HCT116 (cell line): ENCODE results near the gene PIK3R2. TPM values are rescaled to one million over a fixed set of nuclear protein-coding genes. Genes with fewer than 3 reads are reported as not detected.

ENCODE experiments used
- ATAC-seq: fragments of 200-7000 bp; cut with Tn5 transposase; 2 replicates; pipeline ENCODE4 v1.9.1; 2020; ENCODE audit warnings: mild to moderate bottlenecking, moderate library complexity
- BruUV-seq: library from RNA; stranded (reverse); fragments of 400-500 nt; replicated peaks from 2 replicates; lab custom pipeline; 2021; lab: Mats Ljungman, UMichigan
- CTCF ChIA-PET: fragments of 300-600 bp; sonication (Branson Sonifier 250); formaldehyde crosslinking; loops from one replicate; lab custom pipeline; 2021; ENCODE audit warnings: antibody characterized with exemption; lab: Charles Lee
- POLR2A ChIA-PET: fragments of 300-600, 350-600 bp; sonication (Branson Sonifier 250); formaldehyde crosslinking; loops from one replicate; lab custom pipeline; 2021; ENCODE audit warnings: antibody characterized with exemption; lab: Charles Lee
- RAD21 ChIA-PET, 2 experiments: fragments of 300-600 bp; sonication (Branson Sonifier 250); formaldehyde crosslinking; loops; one replicate each; lab custom pipeline; 2023; ENCODE audit warnings: low total read pairs in 2 of 2; ENCODE audit not compliant: uncharacterized antibody in 2 of 2, unreplicated experiment in 2 of 2, low non-redundant PET in 1 of 2; lab: Charles Lee
- DNase-seq: peaks from one replicate; pipeline ENCODE4 v3.0.0-alpha.2; 2010; ENCODE audit warnings: low read depth, low spot score
- H2AFZ ChIP-seq: fragments of 200-600 bp; shearing (Covaris generic), sonication (generic); 2 replicates; pipeline ENCODE4 v1.6.1; 2017; ENCODE audit warnings: low read depth, mixed run types, mixed read lengths, antibody characterized with exemption, low read length; ENCODE audit not compliant: poor library complexity, severe bottlenecking
- H3K27ac ChIP-seq: 2 replicates; pipeline ENCODE4 v1.5.1; 2012; ENCODE audit warnings: low read depth, low read length
- H3K27me3 ChIP-seq: fragments of 200-600 bp; sonication (generic); 2 replicates; pipeline ENCODE4 v1.6.1; 2016; ENCODE audit warnings: mixed run types, low read length, mixed read lengths; ENCODE audit not compliant: insufficient read depth
- H3K36me3 ChIP-seq, 2 experiments: fragments of 200-500 bp in 1 of 2; fragments of 200-600 bp in 1 of 2; sonication (Bioruptor generic) in 1 of 2; sonication (generic) in 1 of 2; 2 replicates each; pipeline versions ENCODE4 v1.5.1 to v1.6.1; 2014 to 2016; ENCODE audit warnings: low read length in 2 of 2, inconsistent platforms in 1 of 2, mixed read lengths in 1 of 2, mixed run types in 1 of 2; ENCODE audit not compliant: insufficient read depth in 2 of 2, control insufficient read depth in 1 of 2
- H3K4me1 ChIP-seq, 2 experiments: fragments of 200-600 bp in 1 of 2; sonication (generic) in 1 of 2; 2 replicates each; pipeline versions ENCODE4 v1.5.1 to v1.6.1; 2012 to 2017; ENCODE audit warnings: low read length in 2 of 2, inconsistent platforms in 1 of 2, mild to moderate bottlenecking in 1 of 2, mixed read lengths in 1 of 2, mixed run types in 1 of 2, moderate library complexity in 1 of 2; ENCODE audit not compliant: insufficient read depth in 2 of 2, control insufficient read depth in 1 of 2
- H3K4me2 ChIP-seq: fragments of 200-600 bp; sonication (generic); 2 replicates; pipeline ENCODE4 v1.6.1; 2017; ENCODE audit warnings: mixed run types, low read length, mixed read lengths
- H3K4me3 ChIP-seq, 2 experiments: fragments of 200-600 bp in 1 of 2; sonication (generic) in 1 of 2; replicated peaks in 1 of 2; 2 replicates each; pipeline ENCODE4 v1.5.1; 2011 to 2016; ENCODE audit warnings: low read length in 2 of 2, control low read depth in 1 of 2, low read depth in 1 of 2, mild to moderate bottlenecking in 1 of 2, mixed read lengths in 1 of 2, mixed run types in 1 of 2
- H3K79me2 ChIP-seq: fragments of 200-600 bp; sonication (generic); 2 replicates; pipeline ENCODE4 v1.6.1; 2017; ENCODE audit warnings: mild to moderate bottlenecking, mixed run types, low read length, moderate library complexity, mixed read lengths; ENCODE audit not compliant: insufficient read depth
- H3K9ac ChIP-seq: fragments of 200-600 bp; sonication (generic); 2 replicates; pipeline ENCODE4 v1.6.1; 2016; ENCODE audit warnings: low read length, mixed read lengths
- H3K9me2 ChIP-seq: fragments of 200-600 bp; sonication (generic), shearing (Covaris generic); 2 replicates; pipeline ENCODE4 v1.6.1; 2017; ENCODE audit warnings: mixed run types, mild to moderate bottlenecking, moderate library complexity; ENCODE audit not compliant: insufficient read depth
- H3K9me3 ChIP-seq, 2 experiments: fragments of 200-500 bp in 1 of 2; fragments of 200-600 bp in 1 of 2; sonication (Bioruptor generic) in 1 of 2; sonication (generic) in 1 of 2; 2 replicates each; pipeline ENCODE4 v1.6.1; 2014 to 2017; ENCODE audit warnings: low read length in 2 of 2, mixed read lengths in 2 of 2, inconsistent platforms in 1 of 2, low read depth in 1 of 2, mild to moderate bottlenecking in 1 of 2, mixed run types in 1 of 2, moderate library complexity in 1 of 2; ENCODE audit not compliant: control insufficient read depth in 1 of 2, insufficient read depth in 1 of 2
- H4K20me1 ChIP-seq: fragments of 200-600 bp; sonication (generic), shearing (Covaris generic); 2 replicates; pipeline ENCODE4 v1.6.1; 2017; ENCODE audit warnings: mixed run types, mild to moderate bottlenecking, moderate library complexity; ENCODE audit not compliant: insufficient read depth
- CBX3 ChIP-seq: IDR thresholded peaks from 2 replicates; pipeline ENCODE4 v1.6.1; 2012; ENCODE audit warnings: low read depth
- CEBPB ChIP-seq: IDR thresholded peaks from 2 replicates; pipeline ENCODE4 v1.6.1; 2012; ENCODE audit warnings: low read depth
- EGR1 ChIP-seq: IDR thresholded peaks from 2 replicates; pipeline ENCODE4 v1.6.1; 2012; ENCODE audit warnings: low read depth
- ELF1 ChIP-seq: IDR thresholded peaks from 2 replicates; pipeline ENCODE4 v1.6.1; 2012; ENCODE audit warnings: low read depth, borderline replicate concordance
- EZH2phosphoT487 ChIP-seq: fragments of 200-600 bp; IDR thresholded peaks from 2 replicates; pipeline ENCODE4 v1.6.1; 2018; ENCODE audit warnings: antibody characterized with exemption, borderline replicate concordance
- JUND ChIP-seq: IDR thresholded peaks from 2 replicates; pipeline ENCODE4 v1.6.1; 2012
- POLR2AphosphoS5 ChIP-seq: IDR thresholded peaks from 2 replicates; pipeline ENCODE4 v1.6.1; 2011; ENCODE audit warnings: mild to moderate bottlenecking, low read depth, low read length, moderate library complexity
- RAD21 ChIP-seq: IDR thresholded peaks from 2 replicates; pipeline ENCODE4 v1.6.1; 2012; ENCODE audit warnings: low read depth, mild to moderate bottlenecking
- SIN3A ChIP-seq: IDR thresholded peaks from 2 replicates; pipeline ENCODE4 v1.6.1; 2012; ENCODE audit warnings: low read depth
- SP1 ChIP-seq: IDR thresholded peaks from 2 replicates; pipeline ENCODE4 v1.6.1; 2012; ENCODE audit warnings: low read depth
- TCF7L2 ChIP-seq: IDR thresholded peaks from 2 replicates; pipeline ENCODE4 v1.7.0; 2011; ENCODE audit warnings: borderline replicate concordance, inconsistent platforms; ENCODE audit not compliant: insufficient read depth, insufficient read length; ENCODE audit errors: extremely low read depth
- YY1 ChIP-seq: IDR thresholded peaks from 2 replicates; pipeline ENCODE4 v1.6.1; 2011; ENCODE audit warnings: low read length, low read depth, moderate library complexity, mild to moderate bottlenecking; ENCODE audit not compliant: insufficient replicate concordance; ENCODE audit errors: extremely low read depth
- ZFX ChIP-seq: fragments of 450-650 bp; IDR thresholded peaks from 2 replicates; pipeline ENCODE4 v1.6.1; 2017
- ZNF274 ChIP-seq: fragments of 200-500 bp; sonication (Bioruptor generic); IDR thresholded peaks from 2 replicates; pipeline ENCODE4 v1.6.1; 2014; ENCODE audit warnings: mild to moderate bottlenecking, low read depth, low read length, inconsistent platforms
- intact Hi-C: fragments of 100-400 bp; cut with micrococcal nuclease; formaldehyde crosslinking; loops from 2 replicates; pipeline ENCODE4 v1.10.0; 2022
- total RNA-seq: library from RNA; stranded (reverse); gene quantifications from one replicate; pipeline ENCODE4 v1.2.1, GENCODE V29; 2021; ENCODE audit not compliant: unreplicated experiment
- TF ChIP-seq, protein P1 (sequence below): IDR thresholded peaks from 2 replicates; pipeline ENCODE4 v1.6.1; 2011; ENCODE audit warnings: mild to moderate bottlenecking, low read length, moderate library complexity; ENCODE audit not compliant: insufficient replicate concordance; ENCODE audit errors: extremely low read depth
- TF ChIP-seq, protein P2 (sequence below): IDR thresholded peaks from 2 replicates; pipeline ENCODE4 v1.6.1; 2012; ENCODE audit warnings: low read depth
- TF ChIP-seq, protein P3 (sequence below), 3 experiments: fragments of 200-600 bp in 1 of 3; sonication (generic) in 1 of 3; IDR thresholded peaks in 2 of 3; conservative IDR thresholded peaks in 1 of 3; 2 replicates each; pipeline ENCODE4 v1.5.1; 2012 to 2017; ENCODE audit warnings: low read depth in 2 of 3, low read length in 2 of 3, antibody characterized with exemption in 1 of 3, borderline replicate concordance in 1 of 3, control low read depth in 1 of 3, mild to moderate bottlenecking in 1 of 3, mixed read lengths in 1 of 3, mixed run types in 1 of 3, moderate library complexity in 1 of 3; ENCODE audit not compliant: insufficient read depth in 1 of 3
- TF ChIP-seq, protein P4 (sequence below): IDR thresholded peaks from 2 replicates; pipeline ENCODE4 v1.6.1; 2012

PIK3R2 gene
- total RNA-seq, 1 experiment from 2014 or later, result 53.4 TPM

DNA sequence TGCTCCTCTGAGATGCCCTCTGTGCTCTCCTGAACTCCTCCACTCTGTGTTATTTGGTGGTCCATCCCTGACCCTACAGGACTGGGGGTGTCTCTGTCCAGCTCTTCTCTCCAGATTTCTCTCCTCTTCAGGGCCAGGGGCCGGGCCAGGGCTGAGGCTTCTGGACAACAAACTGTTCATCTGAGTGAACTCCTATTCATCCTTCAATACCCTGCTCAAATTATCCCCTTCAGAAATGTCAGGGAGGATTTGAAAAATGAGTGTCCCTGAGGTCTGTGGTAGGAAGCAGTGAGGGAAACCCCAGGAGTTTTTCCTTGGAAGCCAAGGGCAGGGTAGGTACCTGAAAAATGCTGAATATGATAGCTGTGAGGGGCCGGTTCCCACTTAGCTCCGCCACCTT lies 65.6 kb downstream of the PIK3R2 start:
- Histone ChIP-seq H3K4me1 (peaks cover 13 to 30% of the 10 kb centered on the region in 2 experiments), H3K36me3 (no peaks in the 10 kb centered on the region), H3K9me3 (no peaks in the 10 kb centered on the region), H3K4me2 (no peak overlapping the region), H3K27me3 (no peaks in the 10 kb centered on the region), H3K4me3 (no peak overlapping the region), H3K27ac (no peak overlapping the region), H2AFZ (no peak overlapping the region), H3K79me2 (no peaks in the 10 kb centered on the region), H3K9ac (no peak overlapping the region), H3K9me2 (no peaks in the 10 kb centered on the region), H4K20me1 (no peaks in the 10 kb centered on the region)
- DNase-seq (no peak), ATAC-seq (no peak)
- TF ChIP-seq ELF1 (no peak), CBX3 (no peak), ZFX (no peak), SIN3A (no peak), POLR2AphosphoS5 (no peak), YY1 (no peak), TCF7L2 (no peak), RAD21 (no peak), EGR1 (no peak), JUND (no peak), ZNF274 (no peak), CEBPB (no peak), EZH2phosphoT487 (no peak), SP1 (no peak)
- TF ChIP-seq, protein P1, sequence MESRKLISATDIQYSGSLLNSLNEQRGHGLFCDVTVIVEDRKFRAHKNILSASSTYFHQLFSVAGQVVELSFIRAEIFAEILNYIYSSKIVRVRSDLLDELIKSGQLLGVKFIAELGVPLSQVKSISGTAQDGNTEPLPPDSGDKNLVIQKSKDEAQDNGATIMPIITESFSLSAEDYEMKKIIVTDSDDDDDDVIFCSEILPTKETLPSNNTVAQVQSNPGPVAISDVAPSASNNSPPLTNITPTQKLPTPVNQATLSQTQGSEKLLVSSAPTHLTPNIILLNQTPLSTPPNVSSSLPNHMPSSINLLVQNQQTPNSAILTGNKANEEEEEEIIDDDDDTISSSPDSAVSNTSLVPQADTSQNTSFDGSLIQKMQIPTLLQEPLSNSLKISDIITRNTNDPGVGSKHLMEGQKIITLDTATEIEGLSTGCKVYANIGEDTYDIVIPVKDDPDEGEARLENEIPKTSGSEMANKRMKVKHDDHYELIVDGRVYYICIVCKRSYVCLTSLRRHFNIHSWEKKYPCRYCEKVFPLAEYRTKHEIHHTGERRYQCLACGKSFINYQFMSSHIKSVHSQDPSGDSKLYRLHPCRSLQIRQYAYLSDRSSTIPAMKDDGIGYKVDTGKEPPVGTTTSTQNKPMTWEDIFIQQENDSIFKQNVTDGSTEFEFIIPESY, result no peak
- TF ChIP-seq, protein P2, sequence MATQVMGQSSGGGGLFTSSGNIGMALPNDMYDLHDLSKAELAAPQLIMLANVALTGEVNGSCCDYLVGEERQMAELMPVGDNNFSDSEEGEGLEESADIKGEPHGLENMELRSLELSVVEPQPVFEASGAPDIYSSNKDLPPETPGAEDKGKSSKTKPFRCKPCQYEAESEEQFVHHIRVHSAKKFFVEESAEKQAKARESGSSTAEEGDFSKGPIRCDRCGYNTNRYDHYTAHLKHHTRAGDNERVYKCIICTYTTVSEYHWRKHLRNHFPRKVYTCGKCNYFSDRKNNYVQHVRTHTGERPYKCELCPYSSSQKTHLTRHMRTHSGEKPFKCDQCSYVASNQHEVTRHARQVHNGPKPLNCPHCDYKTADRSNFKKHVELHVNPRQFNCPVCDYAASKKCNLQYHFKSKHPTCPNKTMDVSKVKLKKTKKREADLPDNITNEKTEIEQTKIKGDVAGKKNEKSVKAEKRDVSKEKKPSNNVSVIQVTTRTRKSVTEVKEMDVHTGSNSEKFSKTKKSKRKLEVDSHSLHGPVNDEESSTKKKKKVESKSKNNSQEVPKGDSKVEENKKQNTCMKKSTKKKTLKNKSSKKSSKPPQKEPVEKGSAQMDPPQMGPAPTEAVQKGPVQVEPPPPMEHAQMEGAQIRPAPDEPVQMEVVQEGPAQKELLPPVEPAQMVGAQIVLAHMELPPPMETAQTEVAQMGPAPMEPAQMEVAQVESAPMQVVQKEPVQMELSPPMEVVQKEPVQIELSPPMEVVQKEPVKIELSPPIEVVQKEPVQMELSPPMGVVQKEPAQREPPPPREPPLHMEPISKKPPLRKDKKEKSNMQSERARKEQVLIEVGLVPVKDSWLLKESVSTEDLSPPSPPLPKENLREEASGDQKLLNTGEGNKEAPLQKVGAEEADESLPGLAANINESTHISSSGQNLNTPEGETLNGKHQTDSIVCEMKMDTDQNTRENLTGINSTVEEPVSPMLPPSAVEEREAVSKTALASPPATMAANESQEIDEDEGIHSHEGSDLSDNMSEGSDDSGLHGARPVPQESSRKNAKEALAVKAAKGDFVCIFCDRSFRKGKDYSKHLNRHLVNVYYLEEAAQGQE, result no peak
- TF ChIP-seq, protein P3, sequence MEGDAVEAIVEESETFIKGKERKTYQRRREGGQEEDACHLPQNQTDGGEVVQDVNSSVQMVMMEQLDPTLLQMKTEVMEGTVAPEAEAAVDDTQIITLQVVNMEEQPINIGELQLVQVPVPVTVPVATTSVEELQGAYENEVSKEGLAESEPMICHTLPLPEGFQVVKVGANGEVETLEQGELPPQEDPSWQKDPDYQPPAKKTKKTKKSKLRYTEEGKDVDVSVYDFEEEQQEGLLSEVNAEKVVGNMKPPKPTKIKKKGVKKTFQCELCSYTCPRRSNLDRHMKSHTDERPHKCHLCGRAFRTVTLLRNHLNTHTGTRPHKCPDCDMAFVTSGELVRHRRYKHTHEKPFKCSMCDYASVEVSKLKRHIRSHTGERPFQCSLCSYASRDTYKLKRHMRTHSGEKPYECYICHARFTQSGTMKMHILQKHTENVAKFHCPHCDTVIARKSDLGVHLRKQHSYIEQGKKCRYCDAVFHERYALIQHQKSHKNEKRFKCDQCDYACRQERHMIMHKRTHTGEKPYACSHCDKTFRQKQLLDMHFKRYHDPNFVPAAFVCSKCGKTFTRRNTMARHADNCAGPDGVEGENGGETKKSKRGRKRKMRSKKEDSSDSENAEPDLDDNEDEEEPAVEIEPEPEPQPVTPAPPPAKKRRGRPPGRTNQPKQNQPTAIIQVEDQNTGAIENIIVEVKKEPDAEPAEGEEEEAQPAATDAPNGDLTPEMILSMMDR (IDR thresholded peaks at IDR 0.05 in 2 of 3, conservative IDR thresholded peaks at IDR 0.05 in 1 of 3; ENCODE audit: borderline replicate concordance in 1 of 3, insufficient read depth in 1 of 3, low read depth in 2 of 3, low read length in 2 of 3), result no peak
- TF ChIP-seq, protein P4, sequence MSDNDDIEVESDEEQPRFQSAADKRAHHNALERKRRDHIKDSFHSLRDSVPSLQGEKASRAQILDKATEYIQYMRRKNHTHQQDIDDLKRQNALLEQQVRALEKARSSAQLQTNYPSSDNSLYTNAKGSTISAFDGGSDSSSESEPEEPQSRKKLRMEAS, result no peak
- POLR2A ChIA-PET, result no interaction called here
- RAD21 ChIA-PET, result no interaction called here
- intact Hi-C loops, result no loop called here
- no TSS peak for BruUV-seq
- CTCF ChIA-PET, result interaction anchor here (3.3 kb wide), 1 partner anchor 10 kb away, joined by 11 read pairs; no protein-coding TSS in a partner anchor
